ENCODE results near the gene SURF1.

The SURF1 gene

DNA sequence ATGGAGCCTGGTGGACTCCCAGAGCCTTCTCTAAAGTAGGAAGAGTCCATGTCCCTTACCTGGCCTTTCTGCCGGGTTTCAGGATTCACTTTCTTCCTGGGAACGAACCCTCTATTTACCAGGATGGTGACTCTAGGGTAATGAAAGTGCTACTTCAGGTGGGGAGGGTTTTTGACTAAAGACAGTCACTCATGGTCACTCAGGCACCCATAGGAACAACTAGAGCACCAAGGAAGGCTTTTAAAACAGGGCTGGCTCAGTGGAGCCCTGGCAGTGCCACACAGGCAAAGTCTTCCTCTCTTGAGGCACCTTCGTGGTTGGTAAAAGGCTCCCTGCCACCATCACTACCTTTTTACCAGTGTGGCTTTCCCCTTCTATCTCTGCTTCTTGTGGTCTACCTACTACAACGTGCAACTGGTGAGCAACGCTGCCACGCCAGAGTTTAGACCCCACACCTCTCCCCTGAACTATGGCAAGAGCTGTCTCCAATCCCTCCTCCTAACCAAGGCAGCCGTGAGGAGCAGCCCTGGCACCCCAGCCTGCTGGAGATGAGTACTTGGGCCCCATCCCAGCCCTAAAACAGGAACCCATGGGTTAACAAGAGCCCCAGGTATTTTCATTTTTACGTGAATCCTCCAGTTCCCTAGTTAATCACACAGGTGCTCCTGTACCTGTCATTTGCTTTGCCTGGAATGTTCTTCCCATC lies 3.5 kb downstream of the SURF1 start:
- TF ChIP-seq, protein P1, sequence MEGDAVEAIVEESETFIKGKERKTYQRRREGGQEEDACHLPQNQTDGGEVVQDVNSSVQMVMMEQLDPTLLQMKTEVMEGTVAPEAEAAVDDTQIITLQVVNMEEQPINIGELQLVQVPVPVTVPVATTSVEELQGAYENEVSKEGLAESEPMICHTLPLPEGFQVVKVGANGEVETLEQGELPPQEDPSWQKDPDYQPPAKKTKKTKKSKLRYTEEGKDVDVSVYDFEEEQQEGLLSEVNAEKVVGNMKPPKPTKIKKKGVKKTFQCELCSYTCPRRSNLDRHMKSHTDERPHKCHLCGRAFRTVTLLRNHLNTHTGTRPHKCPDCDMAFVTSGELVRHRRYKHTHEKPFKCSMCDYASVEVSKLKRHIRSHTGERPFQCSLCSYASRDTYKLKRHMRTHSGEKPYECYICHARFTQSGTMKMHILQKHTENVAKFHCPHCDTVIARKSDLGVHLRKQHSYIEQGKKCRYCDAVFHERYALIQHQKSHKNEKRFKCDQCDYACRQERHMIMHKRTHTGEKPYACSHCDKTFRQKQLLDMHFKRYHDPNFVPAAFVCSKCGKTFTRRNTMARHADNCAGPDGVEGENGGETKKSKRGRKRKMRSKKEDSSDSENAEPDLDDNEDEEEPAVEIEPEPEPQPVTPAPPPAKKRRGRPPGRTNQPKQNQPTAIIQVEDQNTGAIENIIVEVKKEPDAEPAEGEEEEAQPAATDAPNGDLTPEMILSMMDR (IDR thresholded peaks at IDR 0.05), result no peak
- TF ChIP-seq ZFX (IDR thresholded peaks at IDR 0.05; ENCODE audit: borderline replicate concordance), result no peak
- peak overlapping the region; percentile 92 for H3K27ac ChIP-seq

DNA sequence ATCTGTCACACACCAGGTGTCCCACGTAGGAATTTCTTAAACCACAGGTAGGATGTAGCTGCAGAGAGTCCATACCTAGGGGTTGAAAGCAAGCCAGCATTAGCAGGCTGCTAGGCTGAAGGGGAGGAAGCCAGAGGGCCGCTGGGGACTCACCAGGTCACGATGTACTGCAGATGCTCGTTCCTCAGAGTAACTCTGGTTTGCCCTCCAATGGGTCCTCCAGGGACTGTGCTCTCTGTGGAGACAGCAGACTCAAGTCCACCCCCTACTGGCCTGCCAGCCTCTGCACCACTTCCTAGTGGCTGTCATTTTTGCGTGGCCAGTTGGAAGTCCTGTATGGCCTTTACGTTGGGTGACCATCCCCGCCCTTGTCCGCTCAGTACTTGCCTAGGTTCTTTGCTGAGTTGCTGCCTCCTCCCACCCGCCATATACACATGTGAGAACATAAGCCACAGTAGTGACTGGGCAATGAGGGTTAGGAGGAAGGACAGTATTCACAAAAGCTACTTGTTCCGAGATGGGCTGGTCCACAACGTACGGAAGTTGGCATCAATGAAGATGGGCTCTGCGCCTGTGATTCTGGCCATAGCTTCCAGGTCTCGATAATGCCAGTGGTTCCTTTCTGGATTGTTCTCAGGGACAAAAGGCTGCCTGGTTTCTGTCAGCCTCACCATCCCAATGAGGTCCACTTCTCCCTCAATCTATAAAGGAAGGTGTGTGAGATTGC lies 4.2 kb downstream of the SURF1 start:
- peak overlapping the region; percentile 92 for H3K27ac ChIP-seq
- no peak for TF ChIP-seq ZFX (IDR thresholded peaks at IDR 0.05; ENCODE audit: borderline replicate concordance)
- TF ChIP-seq, protein P1 (IDR thresholded peaks at IDR 0.05), result peak; percentile 78

DNA sequence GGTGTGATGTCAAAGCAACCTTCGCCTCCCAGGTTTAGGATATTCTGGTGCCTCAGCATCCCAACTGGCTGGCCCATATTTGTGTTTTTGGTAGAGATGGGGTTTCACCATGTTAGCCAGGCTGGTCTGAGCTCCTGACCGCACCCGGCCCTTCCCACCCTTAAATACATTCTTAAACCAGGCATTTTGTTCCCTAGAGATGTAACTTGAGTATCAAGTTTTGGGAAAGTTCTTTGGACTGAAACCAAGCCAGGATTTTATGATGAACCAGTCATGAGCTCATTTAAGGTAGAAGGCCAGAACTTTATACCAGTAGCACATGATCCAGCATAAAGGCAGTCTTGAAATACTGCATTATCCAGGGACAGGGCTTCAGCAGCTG lies 4.8 kb downstream of the SURF1 start:
- TF ChIP-seq, protein P1 (IDR thresholded peaks at IDR 0.05), result no peak
- TF ChIP-seq ZFX (IDR thresholded peaks at IDR 0.05; ENCODE audit: borderline replicate concordance), result no peak
- peak overlapping the region; percentile 92 for H3K27ac ChIP-seq

DNA sequence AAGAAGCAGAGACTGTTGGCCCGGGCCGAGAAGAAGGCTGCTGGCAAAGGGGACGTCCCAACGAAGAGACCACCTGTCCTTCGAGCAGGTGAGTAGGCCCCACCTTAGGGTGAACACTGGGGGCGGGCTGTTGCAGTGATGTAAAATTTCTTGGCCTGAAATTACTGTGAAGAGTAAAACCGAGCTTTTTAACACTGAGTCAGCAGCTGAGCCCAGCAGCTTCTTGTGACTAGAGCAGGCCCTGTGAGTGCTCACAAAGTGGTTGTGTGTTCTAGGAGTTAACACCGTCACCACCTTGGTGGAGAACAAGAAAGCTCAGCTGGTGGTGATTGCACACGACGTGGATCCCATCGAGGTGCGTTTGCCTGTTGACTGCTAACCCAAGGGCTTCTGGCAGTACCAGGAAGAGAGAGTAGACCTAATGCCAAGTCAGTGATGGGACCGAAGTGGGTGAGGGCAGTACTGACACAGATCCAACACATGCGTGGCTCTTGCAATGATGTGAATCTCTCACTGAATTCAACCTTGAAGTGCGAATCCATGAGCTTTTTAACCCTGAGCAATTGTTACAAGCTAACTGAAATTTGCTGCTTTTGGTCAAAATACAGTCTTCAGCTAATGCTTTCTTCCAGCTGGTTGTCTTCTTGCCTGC lies 6.2 kb downstream of the SURF1 start:
- H3K27ac ChIP-seq, result peak overlapping the region; percentile 92
- no peak for TF ChIP-seq ZFX (IDR thresholded peaks at IDR 0.05; ENCODE audit: borderline replicate concordance)
- TF ChIP-seq, protein P1 (IDR thresholded peaks at IDR 0.05), result no peak

DNA sequence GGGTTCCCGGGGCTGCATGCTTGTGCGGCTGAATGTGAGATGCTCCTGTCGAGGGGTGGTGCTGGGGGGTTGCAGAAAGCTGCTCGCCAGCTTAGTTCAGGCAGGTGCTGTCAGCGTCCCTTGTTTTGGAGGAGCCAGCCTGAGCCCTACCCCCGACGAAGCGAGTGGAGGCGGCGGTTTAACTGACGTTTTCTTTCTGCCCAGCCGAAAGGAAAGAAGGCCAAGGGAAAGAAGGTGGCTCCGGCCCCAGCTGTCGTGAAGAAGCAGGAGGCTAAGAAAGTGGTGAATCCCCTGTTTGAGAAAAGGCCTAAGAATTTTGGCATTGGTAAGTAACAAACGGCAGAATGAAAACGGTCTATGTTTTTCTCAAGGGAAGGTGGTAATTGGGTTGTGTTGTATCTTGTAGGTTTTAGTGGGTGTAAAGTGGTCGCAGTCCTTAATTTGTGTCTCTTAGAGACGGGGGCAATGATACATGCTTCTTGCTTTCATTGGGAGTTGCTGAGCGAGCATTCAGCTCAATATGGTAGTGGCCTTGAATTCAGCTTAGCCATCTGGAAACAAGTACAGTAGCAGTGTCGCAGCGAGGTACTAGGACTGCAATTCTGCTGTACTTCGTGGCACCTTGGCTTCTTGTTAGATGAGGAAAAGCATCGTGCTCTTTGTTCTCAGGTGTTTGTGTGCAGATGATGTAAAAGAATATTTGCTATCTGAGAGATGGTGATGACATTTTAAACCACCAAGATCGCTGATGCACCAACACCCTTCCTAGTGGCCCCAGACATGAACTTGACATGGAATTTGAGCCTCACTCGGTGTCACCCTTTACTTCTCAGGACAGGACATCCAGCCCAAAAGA lies 7.3 kb downstream of the SURF1 start:
- no peak for TF ChIP-seq ZFX (IDR thresholded peaks at IDR 0.05; ENCODE audit: borderline replicate concordance)
- TF ChIP-seq, protein P1 (IDR thresholded peaks at IDR 0.05), result no peak
- peak overlapping the region; percentile 92 for H3K27ac ChIP-seq

DNA sequence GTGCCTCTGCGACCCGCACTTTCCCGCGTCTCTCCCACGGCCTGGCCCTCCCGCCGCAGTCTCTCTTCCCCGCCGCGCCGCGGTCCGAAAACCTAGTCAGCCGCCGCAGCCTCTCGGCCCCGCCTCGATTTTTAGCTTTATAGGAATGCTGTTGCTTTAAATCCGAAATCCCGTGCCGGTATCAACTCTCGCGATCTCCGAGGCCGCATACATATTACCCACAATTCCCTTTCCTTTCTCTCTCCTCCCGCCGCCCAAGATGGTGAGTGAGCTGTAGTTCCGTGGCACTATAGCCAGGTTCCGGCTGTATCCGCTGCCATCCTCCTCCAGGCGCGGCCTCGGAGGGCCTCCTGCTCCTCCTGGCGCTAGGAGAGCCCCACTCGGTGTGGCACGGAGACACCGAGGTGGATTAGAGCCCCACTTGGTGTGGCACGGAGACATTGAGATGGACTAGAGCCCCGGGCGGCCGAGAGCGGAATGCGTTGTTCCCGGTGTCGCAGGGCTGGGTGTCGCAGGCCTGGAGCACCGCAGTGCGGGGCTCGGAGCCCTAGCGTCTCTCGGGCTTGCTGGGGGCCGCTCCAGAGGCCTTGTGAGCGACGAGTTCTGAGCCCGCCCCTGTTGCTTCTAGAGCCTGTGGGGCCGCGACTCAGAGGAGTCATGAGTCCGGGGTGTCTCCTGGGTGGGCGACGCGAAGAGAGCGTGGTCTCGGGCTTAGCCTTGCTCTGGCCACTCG lies 8.1 kb downstream of the SURF1 start, which contains the start of the genes MED22 and RPL7A:
Gene MED22, minus strand, starts transcription at position 147 of the 733 bp plus-strand sequence. CDS start 1,469 bp downstream, outside the sequence.
Gene RPL7A, plus strand, starts transcription at position 234 of the 733 bp plus-strand sequence. Its CDS starts 26 bp downstream, at position 260.
- no peak for TF ChIP-seq ZFX (IDR thresholded peaks at IDR 0.05; ENCODE audit: borderline replicate concordance)
- TF ChIP-seq, protein P1 (IDR thresholded peaks at IDR 0.05), result no peak
- peak within 1 kb of the TSS; percentile 92 for H3K27ac ChIP-seq

Measured in 22Rv1 (cell line).